HCT116 (cell line): ENCODE data around the gene CASZ1. TPM values are rescaled to one million over a fixed set of nuclear protein-coding genes. Genes with fewer than 3 reads are reported as not detected.

ENCODE experiments used
- ATAC-seq: fragments of 200-7000 bp; cut with Tn5 transposase; 2 replicates; pipeline ENCODE4 v1.9.1; 2020; ENCODE audit warnings: mild to moderate bottlenecking, moderate library complexity
- BruUV-seq: library from RNA; stranded (reverse); fragments of 400-500 nt; replicated peaks from 2 replicates; lab custom pipeline; 2021; lab: Mats Ljungman, UMichigan
- CTCF ChIA-PET: fragments of 300-600 bp; sonication (Branson Sonifier 250); formaldehyde crosslinking; loops from one replicate; lab custom pipeline; 2021; ENCODE audit warnings: antibody characterized with exemption; lab: Charles Lee
- POLR2A ChIA-PET: fragments of 300-600, 350-600 bp; sonication (Branson Sonifier 250); formaldehyde crosslinking; loops from one replicate; lab custom pipeline; 2021; ENCODE audit warnings: antibody characterized with exemption; lab: Charles Lee
- RAD21 ChIA-PET, 2 experiments: fragments of 300-600 bp; sonication (Branson Sonifier 250); formaldehyde crosslinking; loops; one replicate each; lab custom pipeline; 2023; ENCODE audit warnings: low total read pairs in 2 of 2; ENCODE audit not compliant: uncharacterized antibody in 2 of 2, unreplicated experiment in 2 of 2, low non-redundant PET in 1 of 2; lab: Charles Lee
- DNase-seq: peaks from one replicate; pipeline ENCODE4 v3.0.0-alpha.2; 2010; ENCODE audit warnings: low read depth, low spot score
- H2AFZ ChIP-seq: fragments of 200-600 bp; shearing (Covaris generic), sonication (generic); 2 replicates; pipeline ENCODE4 v1.6.1; 2017; ENCODE audit warnings: low read depth, mixed run types, mixed read lengths, antibody characterized with exemption, low read length; ENCODE audit not compliant: poor library complexity, severe bottlenecking
- H3K27ac ChIP-seq: 2 replicates; pipeline ENCODE4 v1.5.1; 2012; ENCODE audit warnings: low read depth, low read length
- H3K27me3 ChIP-seq: fragments of 200-600 bp; sonication (generic); 2 replicates; pipeline ENCODE4 v1.6.1; 2016; ENCODE audit warnings: mixed run types, low read length, mixed read lengths; ENCODE audit not compliant: insufficient read depth
- H3K36me3 ChIP-seq, 2 experiments: fragments of 200-500 bp in 1 of 2; fragments of 200-600 bp in 1 of 2; sonication (Bioruptor generic) in 1 of 2; sonication (generic) in 1 of 2; 2 replicates each; pipeline versions ENCODE4 v1.5.1 to v1.6.1; 2014 to 2016; ENCODE audit warnings: low read length in 2 of 2, inconsistent platforms in 1 of 2, mixed read lengths in 1 of 2, mixed run types in 1 of 2; ENCODE audit not compliant: insufficient read depth in 2 of 2, control insufficient read depth in 1 of 2
- H3K4me1 ChIP-seq, 2 experiments: fragments of 200-600 bp in 1 of 2; sonication (generic) in 1 of 2; 2 replicates each; pipeline versions ENCODE4 v1.5.1 to v1.6.1; 2012 to 2017; ENCODE audit warnings: low read length in 2 of 2, inconsistent platforms in 1 of 2, mild to moderate bottlenecking in 1 of 2, mixed read lengths in 1 of 2, mixed run types in 1 of 2, moderate library complexity in 1 of 2; ENCODE audit not compliant: insufficient read depth in 2 of 2, control insufficient read depth in 1 of 2
- H3K4me2 ChIP-seq: fragments of 200-600 bp; sonication (generic); 2 replicates; pipeline ENCODE4 v1.6.1; 2017; ENCODE audit warnings: mixed run types, low read length, mixed read lengths
- H3K4me3 ChIP-seq, 2 experiments: fragments of 200-600 bp in 1 of 2; sonication (generic) in 1 of 2; replicated peaks in 1 of 2; 2 replicates each; pipeline ENCODE4 v1.5.1; 2011 to 2016; ENCODE audit warnings: low read length in 2 of 2, control low read depth in 1 of 2, low read depth in 1 of 2, mild to moderate bottlenecking in 1 of 2, mixed read lengths in 1 of 2, mixed run types in 1 of 2
- H3K79me2 ChIP-seq: fragments of 200-600 bp; sonication (generic); 2 replicates; pipeline ENCODE4 v1.6.1; 2017; ENCODE audit warnings: mild to moderate bottlenecking, mixed run types, low read length, moderate library complexity, mixed read lengths; ENCODE audit not compliant: insufficient read depth
- H3K9ac ChIP-seq: fragments of 200-600 bp; sonication (generic); 2 replicates; pipeline ENCODE4 v1.6.1; 2016; ENCODE audit warnings: low read length, mixed read lengths
- H3K9me2 ChIP-seq: fragments of 200-600 bp; sonication (generic), shearing (Covaris generic); 2 replicates; pipeline ENCODE4 v1.6.1; 2017; ENCODE audit warnings: mixed run types, mild to moderate bottlenecking, moderate library complexity; ENCODE audit not compliant: insufficient read depth
- H3K9me3 ChIP-seq, 2 experiments: fragments of 200-500 bp in 1 of 2; fragments of 200-600 bp in 1 of 2; sonication (Bioruptor generic) in 1 of 2; sonication (generic) in 1 of 2; 2 replicates each; pipeline ENCODE4 v1.6.1; 2014 to 2017; ENCODE audit warnings: low read length in 2 of 2, mixed read lengths in 2 of 2, inconsistent platforms in 1 of 2, low read depth in 1 of 2, mild to moderate bottlenecking in 1 of 2, mixed run types in 1 of 2, moderate library complexity in 1 of 2; ENCODE audit not compliant: control insufficient read depth in 1 of 2, insufficient read depth in 1 of 2
- H4K20me1 ChIP-seq: fragments of 200-600 bp; sonication (generic), shearing (Covaris generic); 2 replicates; pipeline ENCODE4 v1.6.1; 2017; ENCODE audit warnings: mixed run types, mild to moderate bottlenecking, moderate library complexity; ENCODE audit not compliant: insufficient read depth
- ATF3 ChIP-seq: IDR thresholded peaks from 2 replicates; pipeline ENCODE4 v1.6.1; 2012
- CBX3 ChIP-seq: IDR thresholded peaks from 2 replicates; pipeline ENCODE4 v1.6.1; 2012; ENCODE audit warnings: low read depth
- CEBPB ChIP-seq: IDR thresholded peaks from 2 replicates; pipeline ENCODE4 v1.6.1; 2012; ENCODE audit warnings: low read depth
- CTCF ChIP-seq, 3 experiments: fragments of 200-600 bp in 1 of 3; sonication (generic) in 1 of 3; IDR thresholded peaks in 2 of 3; conservative IDR thresholded peaks in 1 of 3; 2 replicates each; pipeline ENCODE4 v1.5.1; 2012 to 2017; ENCODE audit warnings: low read depth in 2 of 3, low read length in 2 of 3, antibody characterized with exemption in 1 of 3, borderline replicate concordance in 1 of 3, control low read depth in 1 of 3, mild to moderate bottlenecking in 1 of 3, mixed read lengths in 1 of 3, mixed run types in 1 of 3, moderate library complexity in 1 of 3; ENCODE audit not compliant: insufficient read depth in 1 of 3
- EGR1 ChIP-seq: IDR thresholded peaks from 2 replicates; pipeline ENCODE4 v1.6.1; 2012; ENCODE audit warnings: low read depth
- ELF1 ChIP-seq: IDR thresholded peaks from 2 replicates; pipeline ENCODE4 v1.6.1; 2012; ENCODE audit warnings: low read depth, borderline replicate concordance
- EZH2 ChIP-seq: fragments of 200-600 bp; sonication (generic); IDR thresholded peaks from 2 replicates; pipeline ENCODE4 v1.6.1; 2017; ENCODE audit warnings: antibody characterized with exemption, mixed run types
- FOSL1 ChIP-seq: IDR thresholded peaks from 2 replicates; pipeline ENCODE4 v1.6.1; 2012; ENCODE audit warnings: low read depth
- JUND ChIP-seq: IDR thresholded peaks from 2 replicates; pipeline ENCODE4 v1.6.1; 2012
- MAX ChIP-seq: IDR thresholded peaks from 2 replicates; pipeline ENCODE4 v1.6.1; 2012
- POLR2A ChIP-seq: IDR thresholded peaks from 2 replicates; pipeline ENCODE4 v1.7.0; 2011; ENCODE audit warnings: borderline replicate concordance; ENCODE audit not compliant: insufficient read depth, insufficient read length; ENCODE audit errors: extremely low read depth
- POLR2AphosphoS5 ChIP-seq: IDR thresholded peaks from 2 replicates; pipeline ENCODE4 v1.6.1; 2011; ENCODE audit warnings: mild to moderate bottlenecking, low read depth, low read length, moderate library complexity
- RAD21 ChIP-seq: IDR thresholded peaks from 2 replicates; pipeline ENCODE4 v1.6.1; 2012; ENCODE audit warnings: low read depth, mild to moderate bottlenecking
- REST ChIP-seq: IDR thresholded peaks from 2 replicates; pipeline ENCODE4 v1.6.1; 2012; ENCODE audit warnings: low read depth
- SIN3A ChIP-seq: IDR thresholded peaks from 2 replicates; pipeline ENCODE4 v1.6.1; 2012; ENCODE audit warnings: low read depth
- SP1 ChIP-seq: IDR thresholded peaks from 2 replicates; pipeline ENCODE4 v1.6.1; 2012; ENCODE audit warnings: low read depth
- SRF ChIP-seq: IDR thresholded peaks from 2 replicates; pipeline ENCODE4 v1.6.1; 2012; ENCODE audit warnings: low read depth
- TCF7L2 ChIP-seq: IDR thresholded peaks from 2 replicates; pipeline ENCODE4 v1.7.0; 2011; ENCODE audit warnings: borderline replicate concordance, inconsistent platforms; ENCODE audit not compliant: insufficient read depth, insufficient read length; ENCODE audit errors: extremely low read depth
- YY1 ChIP-seq: IDR thresholded peaks from 2 replicates; pipeline ENCODE4 v1.6.1; 2011; ENCODE audit warnings: low read length, low read depth, moderate library complexity, mild to moderate bottlenecking; ENCODE audit not compliant: insufficient replicate concordance; ENCODE audit errors: extremely low read depth
- ZNF274 ChIP-seq: fragments of 200-500 bp; sonication (Bioruptor generic); IDR thresholded peaks from 2 replicates; pipeline ENCODE4 v1.6.1; 2014; ENCODE audit warnings: mild to moderate bottlenecking, low read depth, low read length, inconsistent platforms
- intact Hi-C: fragments of 100-400 bp; cut with micrococcal nuclease; formaldehyde crosslinking; loops from 2 replicates; pipeline ENCODE4 v1.10.0; 2022
- total RNA-seq: library from RNA; stranded (reverse); gene quantifications from one replicate; pipeline ENCODE4 v1.2.1, GENCODE V29; 2021; ENCODE audit not compliant: unreplicated experiment

The CASZ1 gene
- total RNA-seq, 1 experiment from 2014 or later = 7.7 TPM

- no peak for DNase-seq
- ChIA-PET POLR2A (no interaction called here), RAD21 (no interaction called here), CTCF (no interaction called here)
- no peaks in the 10 kb centered on the region for H3K36me3 ChIP-seq
- intact Hi-C loops = no loop called here
- no peak overlapping the region for H3K4me3 ChIP-seq
- H3K9me3 ChIP-seq = no peaks in the 10 kb centered on the region
- ATAC-seq = no peak
- no TSS peak for BruUV-seq
- no peak overlapping the region for H3K27ac ChIP-seq
- H3K4me2 ChIP-seq = no peak overlapping the region
- no peaks in the 10 kb centered on the region for H4K20me1 ChIP-seq
- H2AFZ ChIP-seq = no peak overlapping the region
- H3K27me3 ChIP-seq = no peaks in the 10 kb centered on the region
- TF ChIP-seq ELF1 (no peak), EZH2 (no peak), YY1 (no peak), REST (no peak), ATF3 (no peak), ZNF274 (no peak), SIN3A (no peak), POLR2A (no peak), EGR1 (no peak), TCF7L2 (no peak), JUND (no peak), CTCF (IDR thresholded peaks at IDR 0.05 in 2 of 3, conservative IDR thresholded peaks at IDR 0.05 in 1 of 3; ENCODE audit: borderline replicate concordance in 1 of 3, insufficient read depth in 1 of 3, low read depth in 2 of 3, low read length in 2 of 3) (no peak), CEBPB (no peak), POLR2AphosphoS5 (no peak), SP1 (no peak), RAD21 (no peak), SRF (no peak), MAX (no peak), CBX3 (no peak), FOSL1 (no peak)
- H3K9me2 ChIP-seq = no peaks in the 10 kb centered on the region
- H3K79me2 ChIP-seq = no peaks in the 10 kb centered on the region
- H3K9ac ChIP-seq = no peak overlapping the region
- no peaks in the 10 kb centered on the region for H3K4me1 ChIP-seq
Measured at GRCh38 chr1:10613861-10614260, 182.6 kb downstream of the CASZ1 start.
